ENCODE measurements around the gene TRIM15.
A peak's percentile ranks its signal among the peaks of the same experiment; 100 is the strongest.

Gene TRIM15

DNA sequence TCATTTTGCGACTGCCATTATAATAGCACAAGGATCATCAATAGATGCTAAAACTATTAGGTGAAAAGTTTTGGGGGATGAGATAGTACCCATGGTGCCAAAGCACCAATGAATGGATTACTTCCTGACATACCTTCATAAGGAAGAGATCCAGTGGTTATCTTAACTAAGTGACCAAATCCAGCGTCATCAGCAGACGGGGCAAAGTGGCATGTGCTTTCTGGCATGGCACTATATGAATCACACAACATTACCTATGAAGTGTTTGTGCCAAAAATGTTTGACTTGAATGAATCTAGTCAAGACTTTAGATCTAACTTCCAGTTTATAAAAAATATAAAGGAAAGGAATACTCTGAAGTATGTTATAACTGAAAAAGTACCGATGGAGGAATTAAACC lies 39.0 kb downstream of the TRIM15 start:
- in situ Hi-C loops (cut with HindIII; ENCODE audit: low pct_unique_long_range_greater_than_20kb, low sequenced_read_pairs): no loop called here
- TF ChIP-seq JUND (IDR thresholded peaks at IDR 0.05; ENCODE audit: low read depth): no peak
- DNase-seq (ENCODE audit: low read depth in 1 of 2, low spot score in 1 of 2): no peak

DNA sequence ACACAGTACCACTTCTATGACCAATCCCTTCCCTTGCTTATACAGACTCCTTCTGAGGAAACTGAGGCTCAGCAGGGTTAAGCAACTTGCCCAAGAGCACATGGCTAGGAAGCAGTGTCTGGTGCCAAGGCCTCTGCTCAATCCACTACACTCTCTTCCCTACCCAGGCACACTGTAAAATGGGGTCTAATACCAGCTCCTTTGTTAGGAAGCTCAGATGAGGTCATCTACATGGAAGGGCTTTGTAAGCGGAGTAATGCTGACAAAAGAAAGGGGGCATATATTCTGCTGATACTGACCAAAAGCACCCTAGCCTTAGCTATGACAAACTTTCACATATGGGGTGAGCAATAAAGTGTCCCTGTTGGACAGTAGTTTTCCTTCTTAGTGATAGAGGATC lies 40.8 kb downstream of the TRIM15 start:
- TF ChIP-seq JUND (IDR thresholded peaks at IDR 0.05; ENCODE audit: low read depth): no peak
- DNase-seq (ENCODE audit: low read depth in 1 of 2, low spot score in 1 of 2): no peak
- in situ Hi-C loops (cut with HindIII; ENCODE audit: low pct_unique_long_range_greater_than_20kb, low sequenced_read_pairs): no loop called here

GRCh38 chr6:30206152-30206551 lies 42.8 kb downstream of the TRIM15 start:
- in situ Hi-C loops (cut with HindIII; ENCODE audit: low pct_unique_long_range_greater_than_20kb, low sequenced_read_pairs): no loop called here
- no peak for DNase-seq (ENCODE audit: low read depth in 1 of 2, low spot score in 1 of 2)
- no peak for TF ChIP-seq JUND (IDR thresholded peaks at IDR 0.05; ENCODE audit: low read depth)

- in situ Hi-C loops (cut with HindIII; ENCODE audit: low pct_unique_long_range_greater_than_20kb, low sequenced_read_pairs): no loop called here
- DNase-seq (ENCODE audit: low read depth in 1 of 2, low spot score in 1 of 2): peak in 1 of 2 experiments; percentile 16
- no peak for TF ChIP-seq JUND (IDR thresholded peaks at IDR 0.05; ENCODE audit: low read depth)
These were observed 43.7 kb downstream of the TRIM15 start for GRCh38 chr6:30206799-30207618.

GRCh38 chr6:30207619-30208295 lies 44.4 kb downstream of the TRIM15 start:
- in situ Hi-C loops (cut with HindIII; ENCODE audit: low pct_unique_long_range_greater_than_20kb, low sequenced_read_pairs): no loop called here
- DNase-seq (ENCODE audit: low read depth in 1 of 2, low spot score in 1 of 2): no peak
- no peak for TF ChIP-seq JUND (IDR thresholded peaks at IDR 0.05; ENCODE audit: low read depth)

DNA sequence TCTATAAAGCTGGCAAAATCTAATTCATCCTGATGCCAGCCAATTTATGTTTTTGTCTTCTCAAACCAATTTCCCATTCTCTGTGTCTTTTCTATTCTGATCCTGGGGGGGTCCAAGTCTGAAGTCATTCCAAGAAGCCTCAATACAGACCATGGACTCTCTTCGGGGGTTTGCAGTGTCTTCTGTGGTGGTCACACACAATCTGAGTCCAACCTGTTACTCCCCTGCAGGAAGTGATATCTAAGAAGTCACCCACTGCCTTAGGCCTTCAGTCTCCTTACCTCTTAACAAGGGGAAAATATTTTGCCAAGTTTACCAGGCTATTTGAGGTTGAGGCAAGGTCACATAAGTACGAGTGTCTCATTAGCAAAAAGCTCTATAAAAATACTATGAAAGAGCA lies 48.0 kb downstream of the TRIM15 start:
- TF ChIP-seq JUND (IDR thresholded peaks at IDR 0.05; ENCODE audit: low read depth): no peak
- in situ Hi-C loops (cut with HindIII; ENCODE audit: low pct_unique_long_range_greater_than_20kb, low sequenced_read_pairs): no loop called here
- DNase-seq (ENCODE audit: low read depth in 1 of 2, low spot score in 1 of 2): no peak

DNA sequence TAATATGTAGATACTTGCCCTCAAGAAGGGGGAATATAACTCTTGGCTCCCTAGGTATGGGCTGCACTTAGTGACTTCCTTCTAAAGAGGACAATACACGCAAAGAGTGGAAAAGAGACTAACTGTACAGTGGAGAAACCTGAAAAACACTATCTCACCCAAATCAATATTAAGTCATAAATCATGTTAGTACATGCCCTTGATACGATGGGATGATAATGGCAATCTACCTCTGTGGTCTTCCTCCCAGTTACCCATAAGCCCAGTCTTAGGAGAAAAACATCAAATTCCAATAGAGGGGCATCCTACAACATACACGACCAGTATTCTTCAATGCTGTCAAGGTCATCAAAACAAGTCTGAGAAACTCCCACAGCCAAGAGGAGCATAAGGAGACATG lies 48.6 kb downstream of the TRIM15 start:
- DNase-seq (ENCODE audit: low read depth in 1 of 2, low spot score in 1 of 2): no peak
- no peak for TF ChIP-seq JUND (IDR thresholded peaks at IDR 0.05; ENCODE audit: low read depth)
- in situ Hi-C loops (cut with HindIII; ENCODE audit: low pct_unique_long_range_greater_than_20kb, low sequenced_read_pairs): no loop called here

DNA sequence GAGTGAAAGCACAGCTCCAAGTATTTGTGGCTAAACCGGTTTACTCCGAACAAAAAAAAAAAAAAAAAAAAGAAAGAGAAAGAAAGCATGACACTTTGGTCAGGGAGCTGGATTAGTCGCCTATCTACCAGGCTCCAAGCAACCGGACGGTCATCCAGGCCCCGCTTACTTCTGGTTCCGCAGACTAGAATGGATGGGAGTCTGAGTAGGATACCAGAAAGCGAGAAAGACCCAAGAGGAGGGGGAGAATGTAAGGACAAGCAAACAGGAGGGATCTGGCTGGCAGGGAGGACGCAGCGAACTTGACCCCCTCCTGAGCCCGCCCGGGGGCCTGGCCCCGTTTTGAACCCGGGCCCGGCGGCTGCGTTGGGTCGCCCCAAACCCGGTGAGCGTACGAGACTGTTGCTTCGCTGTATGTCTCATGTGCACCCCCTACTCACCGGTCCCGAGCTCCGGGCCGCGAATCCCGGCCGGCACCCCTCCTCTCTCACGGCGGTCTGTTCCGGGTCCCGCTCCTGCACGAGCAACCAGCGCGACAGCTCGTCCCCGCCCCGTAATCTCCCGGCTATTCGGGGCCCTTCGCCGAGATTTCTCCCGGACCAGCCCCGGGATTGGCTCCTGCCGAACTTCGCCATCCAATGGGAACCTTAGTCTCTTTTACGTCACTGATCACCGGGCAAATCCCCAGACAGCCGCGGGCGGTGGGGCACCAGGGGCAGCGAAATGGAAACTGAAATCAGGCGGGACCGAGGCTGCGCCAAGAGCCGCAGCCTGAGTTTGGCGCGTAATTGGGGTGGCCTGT lies 49.7 kb downstream of the TRIM15 start, which contains the start of gene TRIM26:
TSS of gene TRIM26 (minus strand) at position 542 of the 802 bp plus-strand sequence. CDS start 14,303 bp downstream, outside the sequence.
- TF ChIP-seq JUND (IDR thresholded peaks at IDR 0.05; ENCODE audit: low read depth): no peak
- in situ Hi-C loops (cut with HindIII; ENCODE audit: low pct_unique_long_range_greater_than_20kb, low sequenced_read_pairs): no loop called here
- peak; percentile 97 to 98 for DNase-seq (ENCODE audit: low read depth in 1 of 2, low spot score in 1 of 2)

DNA sequence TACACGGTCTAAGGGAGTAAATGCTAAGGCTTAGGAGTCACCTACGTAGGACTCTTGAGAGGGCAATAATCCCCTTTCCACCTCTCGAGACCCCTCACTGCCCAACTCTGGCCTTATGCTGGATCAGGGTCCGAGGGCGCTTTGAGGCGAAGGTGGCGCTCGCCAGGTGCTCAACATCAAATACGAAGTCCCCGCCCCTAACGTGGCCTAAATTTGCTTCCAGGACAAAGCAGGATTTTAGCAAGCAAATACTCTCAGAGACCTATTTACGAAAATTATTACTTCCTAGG lies 50.3 kb downstream of the TRIM15 start:
- in situ Hi-C loops (cut with HindIII; ENCODE audit: low pct_unique_long_range_greater_than_20kb, low sequenced_read_pairs): no loop called here
- no peak for TF ChIP-seq JUND (IDR thresholded peaks at IDR 0.05; ENCODE audit: low read depth)
- no peak for DNase-seq (ENCODE audit: low read depth in 1 of 2, low spot score in 1 of 2)

- TF ChIP-seq JUND (IDR thresholded peaks at IDR 0.05; ENCODE audit: low read depth): no peak
- peak; percentile 69 to 79 for DNase-seq (ENCODE audit: low read depth in 1 of 2, low spot score in 1 of 2)
- in situ Hi-C loops (cut with HindIII; ENCODE audit: low pct_unique_long_range_greater_than_20kb, low sequenced_read_pairs): no loop called here
These were observed 50.8 kb downstream of the TRIM15 start for GRCh38 chr6:30213957-30214656.

DNA sequence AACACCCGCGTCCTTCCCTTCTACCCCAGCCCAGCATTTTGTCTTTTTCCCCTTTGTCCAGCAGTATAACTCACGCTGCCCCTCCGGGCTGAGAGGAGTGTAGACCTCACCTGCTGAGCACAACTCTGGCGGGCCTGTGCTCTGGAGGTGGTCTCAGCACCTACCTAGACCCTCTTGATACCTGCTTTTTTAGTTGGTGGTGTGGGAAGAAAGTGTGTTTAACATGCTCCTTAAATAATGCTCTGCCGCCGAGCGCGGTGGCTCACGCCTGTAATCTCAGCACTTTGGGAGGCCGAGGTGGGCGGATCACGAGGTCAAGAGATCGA lies 51.3 kb downstream of the TRIM15 start:
- no peak for DNase-seq (ENCODE audit: low read depth in 1 of 2, low spot score in 1 of 2)
- in situ Hi-C loops (cut with HindIII; ENCODE audit: low pct_unique_long_range_greater_than_20kb, low sequenced_read_pairs): no loop called here
- no peak for TF ChIP-seq JUND (IDR thresholded peaks at IDR 0.05; ENCODE audit: low read depth)

DNA sequence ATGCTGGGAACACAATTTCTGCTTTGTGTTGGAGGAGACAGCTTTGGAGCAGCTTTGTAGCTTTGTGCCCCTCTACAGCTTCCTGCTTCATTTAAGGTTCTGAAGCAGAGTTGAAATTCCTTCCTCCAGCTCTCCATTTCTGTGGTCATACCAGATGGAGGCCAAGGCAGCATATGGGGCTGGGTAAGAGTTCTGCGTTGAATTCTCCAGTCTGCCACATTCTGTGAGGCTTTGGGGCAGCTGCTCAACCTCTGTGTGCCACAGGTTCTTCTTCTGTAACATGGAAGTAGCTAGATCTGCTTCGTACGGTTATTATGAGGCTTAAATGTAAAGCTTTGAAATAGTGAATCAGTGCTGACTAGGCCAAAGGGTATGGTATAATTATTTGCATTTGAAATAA lies 52.8 kb downstream of the TRIM15 start:
- DNase-seq (ENCODE audit: low read depth in 1 of 2, low spot score in 1 of 2): no peak
- in situ Hi-C loops (cut with HindIII; ENCODE audit: low pct_unique_long_range_greater_than_20kb, low sequenced_read_pairs): no loop called here
- TF ChIP-seq JUND (IDR thresholded peaks at IDR 0.05; ENCODE audit: low read depth): no peak

Measured in T47D (cell line).